Breast epithelium (tissue), 3 donors: ENCODE results near the gene ZMYND15.

Source experiments
- POLR2A ChIP-seq: fragments of 450-650 bp; IDR thresholded peaks from one replicate; pipeline ENCODE4 v1.6.1; 2016; ENCODE audit warnings: antibody characterized with exemption, mild to moderate bottlenecking, moderate library complexity
- TF ChIP-seq, protein P1 (sequence below), 3 donors: fragments of 450-650 bp; IDR thresholded peaks; one replicate each; pipeline ENCODE4 v1.5.1; 2016 to 2017; ENCODE audit warnings: antibody characterized with exemption in 3 of 3, mild to moderate bottlenecking in 3 of 3, moderate library complexity in 3 of 3

DNA sequence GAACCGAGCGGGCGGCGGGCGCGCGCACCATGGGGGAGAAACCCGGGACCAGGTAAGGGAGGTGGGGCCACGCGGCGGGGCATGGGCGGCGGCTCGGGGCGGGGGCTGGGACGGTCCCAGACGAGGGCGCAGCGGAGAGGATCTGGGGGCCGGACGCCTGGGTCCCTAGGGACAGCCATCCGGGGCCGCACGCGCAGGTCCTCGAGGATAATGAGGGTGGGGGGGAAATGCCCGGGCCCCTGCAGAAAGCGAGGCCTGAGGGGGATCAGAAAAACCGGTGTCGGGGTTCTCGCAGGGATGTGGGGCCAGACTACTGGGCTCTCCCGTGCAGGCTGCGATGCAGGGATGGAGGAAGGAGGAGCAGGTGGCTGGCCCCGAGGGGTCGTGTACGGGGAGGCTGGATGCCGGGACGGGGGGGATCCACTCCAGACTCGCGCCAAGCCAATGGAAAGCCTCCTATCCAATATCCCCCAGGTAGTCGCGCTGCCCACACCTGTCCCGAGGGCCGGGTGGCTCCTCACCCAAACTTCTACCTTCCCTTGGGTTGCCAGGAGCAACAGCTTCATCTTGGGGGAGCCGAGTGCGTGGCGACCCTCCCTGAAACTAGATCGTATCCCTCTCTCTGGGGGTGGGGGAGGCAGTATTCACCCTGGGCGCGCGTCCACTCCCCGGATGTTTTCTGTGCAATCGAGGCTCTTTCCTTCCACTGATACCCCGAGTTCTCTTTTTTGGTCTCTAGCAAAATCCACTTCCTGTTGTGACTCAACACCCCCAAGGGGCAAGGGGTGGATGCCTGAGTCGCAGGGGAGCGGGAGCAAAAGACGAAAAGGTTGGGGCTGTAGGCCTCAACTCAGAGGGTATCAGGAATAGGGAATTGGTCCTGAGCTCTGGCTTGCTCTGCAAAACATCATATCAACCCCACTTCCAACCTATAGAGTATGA lies 28.7 kb upstream of the ZMYND15 start:
- TF ChIP-seq, protein P1, sequence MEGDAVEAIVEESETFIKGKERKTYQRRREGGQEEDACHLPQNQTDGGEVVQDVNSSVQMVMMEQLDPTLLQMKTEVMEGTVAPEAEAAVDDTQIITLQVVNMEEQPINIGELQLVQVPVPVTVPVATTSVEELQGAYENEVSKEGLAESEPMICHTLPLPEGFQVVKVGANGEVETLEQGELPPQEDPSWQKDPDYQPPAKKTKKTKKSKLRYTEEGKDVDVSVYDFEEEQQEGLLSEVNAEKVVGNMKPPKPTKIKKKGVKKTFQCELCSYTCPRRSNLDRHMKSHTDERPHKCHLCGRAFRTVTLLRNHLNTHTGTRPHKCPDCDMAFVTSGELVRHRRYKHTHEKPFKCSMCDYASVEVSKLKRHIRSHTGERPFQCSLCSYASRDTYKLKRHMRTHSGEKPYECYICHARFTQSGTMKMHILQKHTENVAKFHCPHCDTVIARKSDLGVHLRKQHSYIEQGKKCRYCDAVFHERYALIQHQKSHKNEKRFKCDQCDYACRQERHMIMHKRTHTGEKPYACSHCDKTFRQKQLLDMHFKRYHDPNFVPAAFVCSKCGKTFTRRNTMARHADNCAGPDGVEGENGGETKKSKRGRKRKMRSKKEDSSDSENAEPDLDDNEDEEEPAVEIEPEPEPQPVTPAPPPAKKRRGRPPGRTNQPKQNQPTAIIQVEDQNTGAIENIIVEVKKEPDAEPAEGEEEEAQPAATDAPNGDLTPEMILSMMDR (IDR thresholded peaks at IDR 0.05): no peak
- TF ChIP-seq POLR2A: no peak
